ENCODE data around the gene ADCY3. TPM values are rescaled to one million over a fixed set of nuclear protein-coding genes. Genes with fewer than 3 reads are reported as not detected.

Gene ADCY3
- total and polyA plus RNA-seq, 10 donors: 36.5 to 61.5 (median 52.7) TPM

DNA sequence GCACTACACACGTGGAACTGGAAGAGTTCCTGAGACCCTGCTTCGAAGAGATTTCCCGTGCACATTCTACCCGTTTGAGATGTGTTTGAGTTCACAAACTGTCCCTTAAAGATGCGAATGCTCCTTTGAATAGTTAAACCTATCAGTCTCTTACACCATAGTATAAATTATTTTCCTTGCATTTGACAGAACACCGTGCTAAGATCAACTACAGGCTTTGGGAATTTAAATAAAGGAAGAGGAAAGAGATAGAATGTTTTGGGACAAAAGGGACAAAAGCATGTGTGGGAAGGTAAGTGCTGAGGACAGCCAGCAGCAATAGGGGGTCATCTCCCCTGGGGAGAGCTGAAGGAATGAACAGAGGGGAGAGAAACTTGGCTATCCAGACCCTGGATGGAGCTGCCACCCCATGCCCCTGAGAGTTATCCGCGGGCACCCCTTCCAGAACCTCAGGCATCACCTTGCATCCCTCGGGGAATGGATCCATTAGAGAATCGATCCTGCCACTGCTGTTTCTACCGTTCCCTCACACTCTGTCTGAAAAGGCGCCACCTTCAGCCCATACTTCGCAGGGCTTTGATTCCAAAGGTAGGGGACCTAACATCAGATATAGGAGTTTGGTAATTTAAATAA, 888 bp upstream of the ADCY3 start:
- intact Hi-C loops (cut with DNase I; ENCODE audit: low total_unique reads): no loop called here
- DNase-seq: peak; percentile 15
- 28 to 41% (median 36%) methylated on average over 13 of the region's 13 CpGs for WGBS, 5 donors
- Histone ChIP-seq H3K36me3 (peaks cover 0 to 8% (median 0%) of the 10 kb centered on the region in 6 donors), H3K4me3 (peak overlapping the region; percentile 37 to 87 (median 61)), H3K27me3 (replicated peaks in 1 of 7) (peaks cover 0 to 15% (median 0%) of the 10 kb centered on the region in 7 donors), H3K4me1 (peaks cover 8 to 40% (median 30%) of the 10 kb centered on the region in 6 donors), H3K9me3 (no peaks in the 10 kb centered on the region), H3K27ac (peak overlapping the region in 5 of 8 donors; percentile 28 to 80 (median 59))
- TF ChIP-seq POLR2A (IDR thresholded peaks at IDR 0.05): no peak
- TF ChIP-seq, protein P1, sequence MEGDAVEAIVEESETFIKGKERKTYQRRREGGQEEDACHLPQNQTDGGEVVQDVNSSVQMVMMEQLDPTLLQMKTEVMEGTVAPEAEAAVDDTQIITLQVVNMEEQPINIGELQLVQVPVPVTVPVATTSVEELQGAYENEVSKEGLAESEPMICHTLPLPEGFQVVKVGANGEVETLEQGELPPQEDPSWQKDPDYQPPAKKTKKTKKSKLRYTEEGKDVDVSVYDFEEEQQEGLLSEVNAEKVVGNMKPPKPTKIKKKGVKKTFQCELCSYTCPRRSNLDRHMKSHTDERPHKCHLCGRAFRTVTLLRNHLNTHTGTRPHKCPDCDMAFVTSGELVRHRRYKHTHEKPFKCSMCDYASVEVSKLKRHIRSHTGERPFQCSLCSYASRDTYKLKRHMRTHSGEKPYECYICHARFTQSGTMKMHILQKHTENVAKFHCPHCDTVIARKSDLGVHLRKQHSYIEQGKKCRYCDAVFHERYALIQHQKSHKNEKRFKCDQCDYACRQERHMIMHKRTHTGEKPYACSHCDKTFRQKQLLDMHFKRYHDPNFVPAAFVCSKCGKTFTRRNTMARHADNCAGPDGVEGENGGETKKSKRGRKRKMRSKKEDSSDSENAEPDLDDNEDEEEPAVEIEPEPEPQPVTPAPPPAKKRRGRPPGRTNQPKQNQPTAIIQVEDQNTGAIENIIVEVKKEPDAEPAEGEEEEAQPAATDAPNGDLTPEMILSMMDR (IDR thresholded peaks at IDR 0.05 in 8 of 11, conservative IDR thresholded peaks at IDR 0.05 in 3 of 11): no peak
- TF ChIP-seq POLR2AphosphoS5 (IDR thresholded peaks at IDR 0.05): no peak

- 0 to 1% (median 0%) methylated on average over 29 to 76 of the region's 76 CpGs for WGBS, 5 donors
- no peak for TF ChIP-seq POLR2A (IDR thresholded peaks at IDR 0.05)
- TF ChIP-seq, protein P1 (IDR thresholded peaks at IDR 0.05 in 8 of 11, conservative IDR thresholded peaks at IDR 0.05 in 3 of 11): no peak
- no peak for TF ChIP-seq POLR2AphosphoS5 (IDR thresholded peaks at IDR 0.05)
- peak overlapping the region in 4 of 8 donors; percentile 21 to 80 (median 60) for H3K27ac ChIP-seq
- no peaks in the 10 kb centered on the region for H3K9me3 ChIP-seq
- H3K27me3 ChIP-seq (replicated peaks in 1 of 7): peaks cover 0 to 15% (median 0%) of the 10 kb centered on the region in 7 donors
- peak overlapping the region; percentile 28 to 87 (median 60) for H3K4me3 ChIP-seq
- DNase-seq: peak; percentile 76
- H3K36me3 ChIP-seq: peaks cover 0 to 13% (median 0%) of the 10 kb centered on the region in 6 donors
- intact Hi-C loops (cut with DNase I; ENCODE audit: low total_unique reads): no loop called here
- peaks cover 8 to 40% (median 30%) of the 10 kb centered on the region in 6 donors for H3K4me1 ChIP-seq
Measured at GRCh38 chr2:24919506-24920097, 435 bp downstream of the ADCY3 start.

DNA sequence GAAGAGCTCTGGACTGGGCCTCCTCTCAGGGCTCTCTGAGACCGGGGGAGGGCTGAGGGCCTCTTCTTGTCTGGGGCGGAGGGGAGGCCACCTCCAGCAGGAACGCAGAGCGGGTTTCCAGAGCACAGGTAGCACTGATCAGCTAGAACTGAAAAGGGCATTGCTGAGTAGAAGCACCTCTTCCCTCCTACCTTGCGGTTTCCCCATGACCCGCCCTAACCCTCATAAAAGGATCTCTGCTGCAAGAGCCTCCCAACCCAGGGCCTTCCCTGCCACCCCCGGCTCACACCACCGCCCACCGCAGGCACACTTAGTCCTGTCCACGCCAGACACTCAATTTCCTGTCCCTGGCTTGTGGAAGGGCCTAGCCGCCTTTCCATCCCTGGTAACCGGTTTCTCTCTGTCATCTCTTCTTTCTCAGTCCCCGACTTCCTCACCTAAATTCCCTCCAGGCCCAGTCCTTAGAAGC, 966 bp downstream of the ADCY3 start:
- H3K4me3 ChIP-seq: peak overlapping the region; percentile 28 to 87 (median 60)
- H3K27me3 ChIP-seq (replicated peaks in 1 of 7): peaks cover 0 to 15% (median 0%) of the 10 kb centered on the region in 7 donors
- H3K36me3 ChIP-seq: peaks cover 0 to 15% (median 0%) of the 10 kb centered on the region in 6 donors
- TF ChIP-seq POLR2AphosphoS5 (IDR thresholded peaks at IDR 0.05) (peak in 1 of 3 donors; percentile 56), POLR2A (IDR thresholded peaks at IDR 0.05) (no peak)
- peak overlapping the region in 4 of 8 donors; percentile 21 to 80 (median 60) for H3K27ac ChIP-seq
- no peaks in the 10 kb centered on the region for H3K9me3 ChIP-seq
- WGBS, 5 donors: 28 to 43% (median 34%) methylated on average over 13 of the region's 13 CpGs
- H3K4me1 ChIP-seq: peaks cover 8 to 40% (median 30%) of the 10 kb centered on the region in 6 donors
- intact Hi-C loops (cut with DNase I; ENCODE audit: low total_unique reads): no loop called here
- peak; percentile 76 for DNase-seq

GRCh38 chr2:24918326-24919036, 1.6 kb downstream of the ADCY3 start:
- intact Hi-C loops (cut with DNase I; ENCODE audit: low total_unique reads): no loop called here
- TF ChIP-seq, protein P1 (IDR thresholded peaks at IDR 0.05 in 8 of 11, conservative IDR thresholded peaks at IDR 0.05 in 3 of 11): no peak
- TF ChIP-seq POLR2AphosphoS5 (IDR thresholded peaks at IDR 0.05): no peak
- no peak for TF ChIP-seq POLR2A (IDR thresholded peaks at IDR 0.05)
- peaks cover 0 to 18% (median 0%) of the 10 kb centered on the region in 6 donors for H3K36me3 ChIP-seq
- H3K9me3 ChIP-seq: no peaks in the 10 kb centered on the region
- H3K4me1 ChIP-seq: peaks cover 8 to 40% (median 30%) of the 10 kb centered on the region in 6 donors
- peaks cover 0 to 15% (median 0%) of the 10 kb centered on the region in 7 donors for H3K27me3 ChIP-seq (replicated peaks in 1 of 7)
- WGBS, 5 donors: 91 to 96% (median 94%) methylated on average over 34 to 42 of the region's 42 CpGs
- peak overlapping the region in 1 of 8 donors; percentile 80 for H3K27ac ChIP-seq
- H3K4me3 ChIP-seq: peak overlapping the region in 6 of 8 donors; percentile 37 to 87 (median 62)
- peak; percentile 75 for DNase-seq
